Stimulated activated CD8-positive, alpha-beta memory T cell treated with anti-CD3 and anti-CD28 coated beads, Interleukin-4, amount 100 ng/mL, for 4 hours (primary cell): ENCODE measurements around the gene C18orf32.
A peak's percentile ranks its signal among the peaks of the same experiment; 100 is the strongest.
"Not testable (repeated sequence)": the region's sequence is repeated elsewhere in the genome, so short reads cannot be mapped to it uniquely, and the experiment has no call there.

Experiments
- DNase-seq, 2 donors: peaks; one replicate each; pipeline ENCODE4 v3.0.0-alpha.2; 2020; ENCODE audit warnings: low read depth in 2 of 2, low spot score in 1 of 2

Gene C18orf32

GRCh38 chr18:49472459-49472858, 14.6 kb downstream of the C18orf32 start:
- DNase-seq, result no peak

- DNase-seq, result no peak
Measured at GRCh38 chr18:49471532-49471931, 15.5 kb downstream of the C18orf32 start.

GRCh38 chr18:49467599-49467998, 19.4 kb downstream of the C18orf32 start:
- no peak for DNase-seq

GRCh38 chr18:49467019-49467563, 19.9 kb downstream of the C18orf32 start:
- DNase-seq, result no peak

- DNase-seq, result no peak
Measured at GRCh38 chr18:49464718-49465598, 22.1 kb downstream of the C18orf32 start.

- DNase-seq, result no peak
Measured at GRCh38 chr18:49461602-49461977, 25.4 kb downstream of the C18orf32 start.

GRCh38 chr18:49460976-49461601, 25.9 kb downstream of the C18orf32 start:
- no peak for DNase-seq

- peak in 1 of 2 donors; percentile 5 for DNase-seq
Measured at GRCh38 chr18:49459404-49460171, 27.4 kb downstream of the C18orf32 start.

- DNase-seq, result no peak
Measured at GRCh38 chr18:49457616-49458015, 29.4 kb downstream of the C18orf32 start.

- DNase-seq, result no peak
Measured at GRCh38 chr18:49456794-49457193, 30.2 kb downstream of the C18orf32 start.

GRCh38 chr18:49452534-49452933, 34.5 kb downstream of the C18orf32 start:
- DNase-seq, result not testable (repeated sequence)

- DNase-seq, result no peak
Measured at GRCh38 chr18:49447810-49448745, 39.0 kb downstream of the C18orf32 start.

GRCh38 chr18:49446481-49446880, 40.6 kb downstream of the C18orf32 start:
- DNase-seq, result no peak

- DNase-seq, result no peak
Measured at GRCh38 chr18:49444581-49444980, 42.5 kb downstream of the C18orf32 start.

- no peak for DNase-seq
Measured at GRCh38 chr18:49443837-49444236, 43.2 kb downstream of the C18orf32 start.

GRCh38 chr18:49441338-49441938, 45.6 kb downstream of the C18orf32 start:
- no peak for DNase-seq

- DNase-seq, result no peak
Measured at GRCh38 chr18:49435170-49435569, 51.9 kb downstream of the C18orf32 start.

GRCh38 chr18:49432602-49433001, 54.4 kb downstream of the C18orf32 start:
- no peak for DNase-seq

- no peak for DNase-seq
Measured at GRCh38 chr18:49431165-49431962, 55.7 kb downstream of the C18orf32 start.
